A204.1 (cell line): ENCODE measurements around the gene TRAF4.
A peak's percentile ranks its signal among the peaks of the same experiment; 100 is the strongest.
"Not testable (repeated sequence)": the region's sequence is repeated elsewhere in the genome, so short reads cannot be mapped to it uniquely, and the experiment has no call there.

Experiments
- FAIRE-seq: peaks from 2 replicates; lab custom pipeline; 2012; peaks lifted over from hg19 to GRCh38; lab: Jason Lieb, UNC

The TRAF4 gene

GRCh38 chr17:28715217-28715616 lies 28.6 kb upstream of the TRAF4 start:
- no peak for FAIRE-seq

DNA sequence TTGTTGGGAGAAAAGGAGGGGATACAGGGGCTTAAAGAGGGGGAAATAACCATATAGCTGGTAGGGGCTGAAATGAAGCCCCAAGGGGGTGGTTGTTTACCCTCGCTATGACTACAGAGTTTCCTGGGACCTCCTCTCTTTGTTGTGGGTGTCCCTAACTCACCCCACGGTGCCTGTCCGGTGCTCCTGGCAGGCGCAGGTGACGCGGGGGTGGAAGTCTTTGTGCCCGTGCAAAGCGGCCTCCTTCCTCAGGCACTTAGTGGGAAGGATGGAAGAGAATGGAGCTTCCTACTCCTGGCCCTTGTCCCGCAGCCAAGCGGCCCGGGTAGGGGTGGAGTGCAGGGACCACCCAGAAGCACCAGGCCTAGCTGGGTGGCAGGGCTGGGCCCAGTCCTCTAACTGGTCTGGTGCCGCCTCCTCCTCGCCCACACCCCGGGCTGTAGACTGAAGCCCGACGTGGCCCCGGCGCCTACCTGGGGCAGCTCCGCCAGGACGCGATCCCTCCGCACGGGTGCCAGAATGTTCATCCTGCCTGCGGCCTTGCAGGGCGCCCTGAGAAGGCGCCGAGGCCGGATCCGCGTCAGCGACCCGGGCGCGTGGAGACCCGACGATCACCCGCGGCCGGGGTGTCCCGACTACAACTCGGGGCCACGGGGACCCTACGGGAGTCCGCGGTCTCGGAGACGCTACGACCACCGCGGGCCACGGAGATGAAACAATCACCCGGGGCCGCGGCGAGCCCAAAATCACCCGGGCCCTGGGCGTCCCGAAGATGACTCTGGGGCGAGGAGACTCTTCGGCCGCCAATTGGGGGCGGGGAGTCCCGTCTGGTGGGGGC lies 26.9 kb upstream of the TRAF4 start:
- no peak for FAIRE-seq

DNA sequence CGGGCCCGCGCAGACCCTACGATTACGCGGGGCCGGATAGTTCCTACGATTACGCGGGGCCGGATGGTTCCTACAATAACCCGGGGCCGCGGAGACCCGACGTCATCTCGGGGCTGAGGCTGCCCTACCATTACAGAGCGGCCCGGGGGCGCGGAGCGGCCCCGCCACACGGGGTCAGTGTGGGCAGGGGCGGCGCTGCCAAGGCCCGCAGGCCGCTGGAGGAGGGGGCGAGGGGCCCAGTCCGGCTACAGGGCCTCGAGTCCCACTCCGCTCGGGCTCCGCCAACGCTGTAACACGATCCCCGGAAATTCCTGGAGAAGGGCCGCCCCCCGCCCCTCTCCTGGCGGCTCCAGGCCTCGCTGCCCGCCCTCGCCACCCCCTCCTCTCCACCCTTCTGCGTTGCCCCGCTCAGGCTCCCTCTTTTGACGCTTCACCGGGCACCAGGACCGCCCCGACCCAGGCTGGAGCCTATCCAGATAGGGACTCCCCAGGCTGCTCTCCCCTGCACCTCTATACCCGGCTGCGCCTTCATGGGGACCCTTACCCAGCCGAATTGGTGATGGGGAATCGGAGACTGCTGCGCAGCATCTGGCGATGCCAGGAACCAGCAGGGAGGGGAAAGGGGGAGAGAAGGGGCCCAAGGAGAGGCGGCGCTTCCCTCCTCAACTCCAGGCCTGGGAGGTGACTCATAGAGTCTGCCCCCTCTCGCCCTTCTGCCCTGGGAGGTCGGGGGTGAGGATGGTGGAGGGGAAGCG lies 26.1 kb upstream of the TRAF4 start, which contains the start of gene RAB34:
RAB34 (minus strand) TSS at position 291 of the 755 bp plus-strand sequence. CDS start 602 bp downstream, outside the sequence.
- FAIRE-seq, result no peak

- no peak for FAIRE-seq
Measured at GRCh38 chr17:28718333-28719020, 25.3 kb upstream of the TRAF4 start.

DNA sequence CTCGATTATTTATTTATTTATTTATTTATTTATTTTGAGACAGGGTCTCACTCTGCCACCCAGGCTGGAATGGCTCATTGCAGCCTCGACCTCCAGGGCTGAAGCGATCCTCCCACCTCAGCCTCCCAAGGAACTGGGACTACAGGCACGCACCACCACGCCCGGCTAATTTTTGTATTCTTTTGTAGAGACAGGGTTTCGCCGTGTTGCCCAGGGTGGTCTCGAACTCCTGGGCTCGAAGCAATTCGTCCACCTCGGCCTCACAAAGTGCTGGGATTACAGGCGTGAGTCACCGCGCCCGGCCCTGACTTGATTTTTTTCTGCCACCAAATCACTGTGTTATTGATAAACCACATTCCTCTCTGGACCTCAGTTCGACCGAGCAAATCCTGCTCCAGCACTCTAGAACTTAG lies 24.8 kb upstream of the TRAF4 start:
- no peak for FAIRE-seq

- FAIRE-seq, result no peak
Measured at GRCh38 chr17:28720247-28720996, 23.4 kb upstream of the TRAF4 start.

- FAIRE-seq, result not testable (repeated sequence)
Measured at GRCh38 chr17:28720997-28721329, 22.8 kb upstream of the TRAF4 start.

DNA sequence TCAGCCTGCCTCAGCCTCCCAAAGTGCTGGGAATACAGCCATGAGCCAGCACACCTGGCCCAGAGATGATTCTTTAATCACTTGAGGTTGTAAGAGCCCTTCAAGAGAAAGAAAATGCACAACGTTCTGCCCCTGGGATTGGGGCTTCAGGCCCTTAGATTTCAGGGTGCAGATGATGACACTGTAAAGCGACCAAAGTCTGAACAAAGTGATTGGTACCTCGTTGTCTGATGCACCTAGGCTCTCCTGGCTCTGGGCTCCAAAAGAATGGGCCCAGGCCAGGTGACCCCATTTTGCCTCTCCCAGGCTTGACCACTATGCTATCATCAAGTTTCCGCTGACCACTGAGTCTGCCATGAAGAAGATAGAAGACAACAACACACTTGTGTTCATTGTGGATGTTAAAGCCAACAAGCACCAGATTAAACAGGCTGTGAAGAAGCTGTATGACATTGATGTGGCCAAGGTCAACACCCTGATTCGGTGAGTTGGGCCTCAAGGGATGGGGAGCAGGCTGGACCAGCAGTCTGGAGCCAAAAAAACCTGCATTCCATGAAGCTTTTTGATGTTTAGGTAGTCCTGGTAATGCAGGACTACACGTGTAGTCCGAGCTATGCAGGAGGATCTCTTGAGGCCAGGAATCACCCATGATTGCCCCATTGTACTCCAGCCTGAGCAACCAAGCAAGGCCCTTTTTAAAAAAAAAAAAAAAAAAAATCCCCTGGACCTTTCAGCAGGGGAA lies 21.2 kb upstream of the TRAF4 start:
- FAIRE-seq, result no peak

DNA sequence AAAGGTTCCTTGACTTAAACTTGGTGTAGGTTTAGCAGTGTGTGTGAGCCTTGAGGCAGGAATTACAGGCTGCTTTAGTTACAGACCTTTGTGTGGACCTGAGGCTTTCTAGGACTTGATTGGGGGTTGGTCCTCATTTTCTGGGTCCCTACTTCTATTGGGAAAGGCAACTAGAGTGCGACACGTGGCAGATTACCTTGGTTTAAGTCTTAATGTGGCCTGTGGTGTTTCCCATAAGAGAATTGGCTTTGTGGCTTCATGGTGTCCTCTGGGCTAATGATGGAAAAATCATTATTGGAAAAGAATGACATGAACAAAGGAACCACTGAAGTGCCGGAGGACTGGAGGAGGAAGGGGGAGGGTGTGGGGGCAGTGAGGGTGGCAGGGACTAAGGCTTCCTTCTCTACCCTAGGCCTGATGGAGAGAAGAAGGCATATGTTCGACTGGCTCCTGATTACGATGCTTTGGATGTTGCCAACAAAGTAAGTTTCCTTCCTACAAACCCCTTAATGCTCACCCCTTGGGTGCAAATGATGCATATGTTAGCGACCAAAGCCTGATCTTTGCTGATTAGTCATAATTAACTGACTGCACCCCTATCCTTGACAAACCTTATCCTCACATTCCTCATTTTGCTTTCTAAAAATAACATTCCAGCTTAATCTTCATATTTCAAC lies 20.5 kb upstream of the TRAF4 start:
- no peak for FAIRE-seq

- not testable (repeated sequence) for FAIRE-seq
Measured at GRCh38 chr17:28723836-28724499, 19.8 kb upstream of the TRAF4 start.

GRCh38 chr17:28724500-28725165 lies 19.2 kb upstream of the TRAF4 start:
- no peak for FAIRE-seq

GRCh38 chr17:28725166-28725659 lies 18.6 kb upstream of the TRAF4 start:
- FAIRE-seq, result no peak

DNA sequence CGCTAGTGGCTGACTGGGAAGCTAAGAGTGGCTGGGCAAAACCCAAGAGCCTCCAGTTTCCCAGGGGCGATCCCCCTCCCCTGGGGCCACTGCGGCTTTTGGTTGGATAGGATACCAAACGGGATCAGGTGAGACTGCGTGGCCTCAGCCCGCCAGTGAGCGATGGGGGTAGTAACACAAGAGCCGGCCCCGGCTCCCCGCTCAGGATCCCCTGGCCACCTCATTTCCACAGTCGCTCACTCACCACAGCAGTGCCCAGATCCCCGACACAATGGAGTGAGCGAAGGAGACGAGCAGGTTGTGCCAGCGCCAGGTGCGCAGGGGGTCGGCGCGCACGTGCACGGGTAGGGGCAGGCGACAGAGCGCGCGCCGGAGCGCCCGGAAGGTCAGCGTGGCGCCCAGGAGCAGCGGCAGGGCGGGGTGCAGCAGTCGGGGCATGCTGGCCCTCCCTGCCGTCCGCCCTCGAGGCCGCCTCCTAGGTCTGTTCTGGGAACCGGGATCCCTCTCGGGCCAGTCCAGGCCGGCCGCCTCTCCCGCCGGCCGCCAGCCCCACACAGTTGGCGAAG lies 18.1 kb upstream of the TRAF4 start:
- no peak for FAIRE-seq

- FAIRE-seq, result no peak
Measured at GRCh38 chr17:28726226-28726626, 17.6 kb upstream of the TRAF4 start, which contains the start of gene TLCD1. Gene TLCD1 (minus strand): TSS chr17:28726233. CDS start chr17:28726097, 136 bp downstream.

GRCh38 chr17:28726627-28727491 lies 17.0 kb upstream of the TRAF4 start:
- FAIRE-seq, result no peak

DNA sequence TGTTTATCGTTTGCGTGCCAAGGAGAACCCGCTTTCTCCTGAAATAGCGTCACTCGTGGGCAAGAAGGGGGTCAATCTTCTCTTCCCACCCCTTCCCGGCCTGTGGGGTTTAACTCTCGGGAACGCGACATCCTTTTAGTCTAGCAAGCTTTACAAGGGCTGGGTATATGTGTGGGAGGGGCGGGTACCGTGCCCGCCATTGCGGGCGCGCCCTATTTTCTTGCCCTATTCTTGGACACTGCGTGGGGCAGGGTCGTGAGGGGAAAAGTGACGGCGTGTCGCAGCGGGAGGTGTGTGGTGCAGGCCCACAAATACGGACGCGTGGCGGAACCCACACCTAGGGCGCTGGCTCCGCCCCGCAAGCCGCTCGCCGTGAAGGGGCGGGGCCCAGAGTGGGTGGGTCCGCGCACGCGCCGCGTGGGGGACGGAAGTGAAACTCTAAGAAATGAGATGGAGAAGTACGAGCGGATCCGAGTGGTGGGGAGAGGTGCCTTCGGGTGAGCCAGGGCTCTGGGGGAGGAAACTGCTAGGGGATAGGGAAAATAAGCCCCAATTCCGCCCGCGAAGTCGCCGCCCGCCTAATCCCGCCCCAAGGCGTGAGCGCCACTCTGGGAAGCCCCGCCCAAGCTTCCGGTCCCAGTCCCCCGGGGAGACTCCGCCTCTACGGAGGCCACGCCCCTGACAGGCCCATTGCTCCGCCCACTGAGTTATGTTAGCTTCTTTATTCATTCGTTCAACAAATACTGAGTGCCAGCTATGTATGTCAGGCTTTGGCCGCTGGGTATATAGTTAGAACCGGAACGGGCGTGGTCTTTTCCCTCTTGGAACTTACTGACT lies 15.2 kb upstream of the TRAF4 start, which contains the start of gene NEK8:
NEK8 (plus strand) TSS at position 425 of the 837 bp plus-strand sequence; CDS start at position 451, 26 bp downstream.
- peak; percentile 94 for FAIRE-seq

GRCh38 chr17:28729950-28730330 lies 13.9 kb upstream of the TRAF4 start:
- FAIRE-seq, result no peak
